ENCODE data around the gene MAPK10. TPM values are rescaled to one million over a fixed set of nuclear protein-coding genes. Genes with fewer than 3 reads are reported as not detected.

Gene MAPK10
- total RNA-seq, 1 experiment from 2014 or later: 5.2 TPM

DNA sequence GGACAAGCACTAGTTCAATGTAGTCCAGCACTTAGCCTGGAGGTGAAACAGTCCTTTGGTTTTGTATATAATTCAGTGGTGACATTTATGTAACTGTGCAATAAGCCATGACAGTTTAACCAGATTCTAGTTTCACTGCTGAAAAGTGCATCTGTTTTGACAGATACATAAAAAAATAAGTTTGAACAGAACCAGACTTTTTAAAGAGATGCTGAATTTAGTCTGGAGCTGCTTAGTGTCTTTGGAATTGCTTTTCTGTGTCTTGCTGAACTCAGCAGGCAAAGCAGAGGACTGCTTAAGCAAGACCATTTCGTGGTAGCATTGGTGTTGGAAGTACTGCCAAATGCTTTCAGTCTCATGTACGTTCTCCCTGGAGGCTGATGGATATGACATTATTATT, 393.5 kb downstream of the MAPK10 start (continued):
- TF ChIP-seq, protein P1, sequence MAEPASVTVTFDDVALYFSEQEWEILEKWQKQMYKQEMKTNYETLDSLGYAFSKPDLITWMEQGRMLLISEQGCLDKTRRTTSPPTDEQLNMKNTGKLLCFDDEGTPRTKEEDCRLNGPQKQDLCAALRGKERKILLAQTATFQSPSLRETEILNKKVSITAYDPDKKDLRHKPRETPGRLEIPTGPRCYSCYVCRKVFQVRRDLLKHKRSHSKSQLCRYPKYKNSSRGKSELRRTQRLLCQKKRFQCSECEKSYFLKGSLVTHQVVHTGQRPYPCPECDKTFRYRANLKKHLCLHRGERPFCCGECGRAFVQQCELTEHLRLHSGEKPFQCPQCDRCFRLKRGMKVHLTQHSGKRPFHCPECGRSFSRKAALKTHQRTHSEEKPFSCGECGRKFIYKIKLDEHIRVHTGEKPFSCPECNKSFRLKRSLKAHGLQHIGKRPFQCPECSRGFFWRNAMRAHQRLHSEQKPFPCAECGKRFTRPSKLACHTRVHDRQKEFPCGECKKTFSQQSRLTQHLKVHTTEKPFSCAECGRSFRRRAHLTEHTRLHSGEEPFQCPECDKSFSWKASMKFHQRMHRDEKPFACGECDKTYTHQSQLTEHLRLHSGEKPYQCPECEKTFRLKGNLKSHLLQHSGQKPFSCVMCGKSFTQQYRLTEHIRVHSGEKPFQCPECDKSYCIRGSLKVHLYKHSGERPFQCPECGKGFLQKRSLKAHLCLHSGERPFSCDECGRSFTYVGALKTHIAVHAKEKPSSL (CRISPR knock-in tag; conservative IDR thresholded peaks at IDR 0.05): no peak
- TF ChIP-seq, protein P2, sequence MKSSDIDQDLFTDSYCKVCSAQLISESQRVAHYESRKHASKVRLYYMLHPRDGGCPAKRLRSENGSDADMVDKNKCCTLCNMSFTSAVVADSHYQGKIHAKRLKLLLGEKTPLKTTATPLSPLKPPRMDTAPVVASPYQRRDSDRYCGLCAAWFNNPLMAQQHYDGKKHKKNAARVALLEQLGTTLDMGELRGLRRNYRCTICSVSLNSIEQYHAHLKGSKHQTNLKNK (CRISPR knock-in tag; IDR thresholded peaks at IDR 0.05): no peak
- TF ChIP-seq, protein P3, sequence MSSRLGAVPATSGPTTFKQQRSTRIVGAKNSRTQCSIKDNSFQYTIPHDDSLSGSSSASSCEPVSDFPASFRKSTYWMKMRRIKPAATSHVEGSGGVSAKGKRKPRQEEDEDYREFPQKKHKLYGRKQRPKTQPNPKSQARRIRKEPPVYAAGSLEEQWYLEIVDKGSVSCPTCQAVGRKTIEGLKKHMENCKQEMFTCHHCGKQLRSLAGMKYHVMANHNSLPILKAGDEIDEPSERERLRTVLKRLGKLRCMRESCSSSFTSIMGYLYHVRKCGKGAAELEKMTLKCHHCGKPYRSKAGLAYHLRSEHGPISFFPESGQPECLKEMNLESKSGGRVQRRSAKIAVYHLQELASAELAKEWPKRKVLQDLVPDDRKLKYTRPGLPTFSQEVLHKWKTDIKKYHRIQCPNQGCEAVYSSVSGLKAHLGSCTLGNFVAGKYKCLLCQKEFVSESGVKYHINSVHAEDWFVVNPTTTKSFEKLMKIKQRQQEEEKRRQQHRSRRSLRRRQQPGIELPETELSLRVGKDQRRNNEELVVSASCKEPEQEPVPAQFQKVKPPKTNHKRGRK (CRISPR knock-in tag; IDR thresholded peaks at IDR 0.05; ENCODE audit: borderline replicate concordance): no peak
- TF ChIP-seq CREM (CRISPR knock-in tag; IDR thresholded peaks at IDR 0.05): no peak
- TF ChIP-seq, protein P4, sequence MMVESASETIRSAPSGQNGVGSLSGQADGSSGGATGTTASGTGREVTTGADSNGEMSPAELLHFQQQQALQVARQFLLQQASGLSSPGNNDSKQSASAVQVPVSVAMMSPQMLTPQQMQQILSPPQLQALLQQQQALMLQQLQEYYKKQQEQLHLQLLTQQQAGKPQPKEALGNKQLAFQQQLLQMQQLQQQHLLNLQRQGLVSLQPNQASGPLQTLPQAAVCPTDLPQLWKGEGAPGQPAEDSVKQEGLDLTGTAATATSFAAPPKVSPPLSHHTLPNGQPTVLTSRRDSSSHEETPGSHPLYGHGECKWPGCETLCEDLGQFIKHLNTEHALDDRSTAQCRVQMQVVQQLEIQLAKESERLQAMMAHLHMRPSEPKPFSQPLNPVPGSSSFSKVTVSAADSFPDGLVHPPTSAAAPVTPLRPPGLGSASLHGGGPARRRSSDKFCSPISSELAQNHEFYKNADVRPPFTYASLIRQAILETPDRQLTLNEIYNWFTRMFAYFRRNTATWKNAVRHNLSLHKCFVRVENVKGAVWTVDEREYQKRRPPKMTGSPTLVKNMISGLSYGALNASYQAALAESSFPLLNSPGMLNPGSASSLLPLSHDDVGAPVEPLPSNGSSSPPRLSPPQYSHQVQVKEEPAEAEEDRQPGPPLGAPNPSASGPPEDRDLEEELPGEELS (CRISPR knock-in tag; IDR thresholded peaks at IDR 0.05): no peak

DNA sequence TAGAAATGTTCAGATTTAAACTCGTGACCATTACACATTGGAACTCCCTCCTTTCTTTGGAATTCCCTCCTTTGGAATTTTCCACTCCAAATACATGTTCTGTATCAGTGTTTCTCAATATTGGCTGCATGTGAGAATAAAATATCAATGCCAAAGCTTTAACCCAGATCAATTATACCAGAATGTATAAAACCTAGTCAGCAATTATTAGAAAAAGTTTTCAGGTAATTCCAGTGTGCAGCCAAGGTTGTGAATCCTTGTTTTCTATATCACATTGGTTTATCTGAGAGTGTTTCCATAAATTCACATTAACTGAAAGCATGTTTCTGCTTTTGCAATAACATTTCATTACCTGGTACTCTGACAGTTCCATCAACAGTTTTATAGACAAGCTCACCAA, 394.3 kb downstream of the MAPK10 start:
- Mint-ChIP-seq H3K27me3 (ENCODE audit: low read depth) (no peaks in the 10 kb centered on the region), H3K9me3 (peaks cover 9% of the 10 kb centered on the region), H3K4me1 (peaks cover 4% of the 10 kb centered on the region), H3K36me3 (peaks cover 7% of the 10 kb centered on the region), H3K27ac (no peak overlapping the region), H3K4me3 (no peak overlapping the region)
- ChIA-PET CTCF (interaction anchor here (6.2 kb wide), 1 partner anchor 169 kb away, joined by 54 read pairs; no protein-coding TSS in a partner anchor), POLR2A (no interaction called here)
- DNase-seq (ENCODE audit: low spot score): no peak
- ATAC-seq: no peak
- TF ChIP-seq, protein P5, sequence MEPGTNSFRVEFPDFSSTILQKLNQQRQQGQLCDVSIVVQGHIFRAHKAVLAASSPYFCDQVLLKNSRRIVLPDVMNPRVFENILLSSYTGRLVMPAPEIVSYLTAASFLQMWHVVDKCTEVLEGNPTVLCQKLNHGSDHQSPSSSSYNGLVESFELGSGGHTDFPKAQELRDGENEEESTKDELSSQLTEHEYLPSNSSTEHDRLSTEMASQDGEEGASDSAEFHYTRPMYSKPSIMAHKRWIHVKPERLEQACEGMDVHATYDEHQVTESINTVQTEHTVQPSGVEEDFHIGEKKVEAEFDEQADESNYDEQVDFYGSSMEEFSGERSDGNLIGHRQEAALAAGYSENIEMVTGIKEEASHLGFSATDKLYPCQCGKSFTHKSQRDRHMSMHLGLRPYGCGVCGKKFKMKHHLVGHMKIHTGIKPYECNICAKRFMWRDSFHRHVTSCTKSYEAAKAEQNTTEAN (CRISPR knock-in tag; IDR thresholded peaks at IDR 0.05): no peak
- TF ChIP-seq ZNF671 (CRISPR knock-in tag; IDR thresholded peaks at IDR 0.05) (no peak), ZBTB21 (CRISPR knock-in tag; IDR thresholded peaks at IDR 0.05; ENCODE audit: borderline replicate concordance) (no peak), JUN (CRISPR knock-in tag; IDR thresholded peaks at IDR 0.05) (no peak), ELF4 (CRISPR knock-in tag; IDR thresholded peaks at IDR 0.05; ENCODE audit: low read depth) (no peak), CBFB (CRISPR knock-in tag; IDR thresholded peaks at IDR 0.05; ENCODE audit: low read depth) (no peak)
- TF ChIP-seq, protein P6, sequence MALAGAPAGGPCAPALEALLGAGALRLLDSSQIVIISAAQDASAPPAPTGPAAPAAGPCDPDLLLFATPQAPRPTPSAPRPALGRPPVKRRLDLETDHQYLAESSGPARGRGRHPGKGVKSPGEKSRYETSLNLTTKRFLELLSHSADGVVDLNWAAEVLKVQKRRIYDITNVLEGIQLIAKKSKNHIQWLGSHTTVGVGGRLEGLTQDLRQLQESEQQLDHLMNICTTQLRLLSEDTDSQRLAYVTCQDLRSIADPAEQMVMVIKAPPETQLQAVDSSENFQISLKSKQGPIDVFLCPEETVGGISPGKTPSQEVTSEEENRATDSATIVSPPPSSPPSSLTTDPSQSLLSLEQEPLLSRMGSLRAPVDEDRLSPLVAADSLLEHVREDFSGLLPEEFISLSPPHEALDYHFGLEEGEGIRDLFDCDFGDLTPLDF (CRISPR knock-in tag; IDR thresholded peaks at IDR 0.05): no peak
- TF ChIP-seq, protein P7, sequence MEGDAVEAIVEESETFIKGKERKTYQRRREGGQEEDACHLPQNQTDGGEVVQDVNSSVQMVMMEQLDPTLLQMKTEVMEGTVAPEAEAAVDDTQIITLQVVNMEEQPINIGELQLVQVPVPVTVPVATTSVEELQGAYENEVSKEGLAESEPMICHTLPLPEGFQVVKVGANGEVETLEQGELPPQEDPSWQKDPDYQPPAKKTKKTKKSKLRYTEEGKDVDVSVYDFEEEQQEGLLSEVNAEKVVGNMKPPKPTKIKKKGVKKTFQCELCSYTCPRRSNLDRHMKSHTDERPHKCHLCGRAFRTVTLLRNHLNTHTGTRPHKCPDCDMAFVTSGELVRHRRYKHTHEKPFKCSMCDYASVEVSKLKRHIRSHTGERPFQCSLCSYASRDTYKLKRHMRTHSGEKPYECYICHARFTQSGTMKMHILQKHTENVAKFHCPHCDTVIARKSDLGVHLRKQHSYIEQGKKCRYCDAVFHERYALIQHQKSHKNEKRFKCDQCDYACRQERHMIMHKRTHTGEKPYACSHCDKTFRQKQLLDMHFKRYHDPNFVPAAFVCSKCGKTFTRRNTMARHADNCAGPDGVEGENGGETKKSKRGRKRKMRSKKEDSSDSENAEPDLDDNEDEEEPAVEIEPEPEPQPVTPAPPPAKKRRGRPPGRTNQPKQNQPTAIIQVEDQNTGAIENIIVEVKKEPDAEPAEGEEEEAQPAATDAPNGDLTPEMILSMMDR (IDR thresholded peaks at IDR 0.05): no peak
- TF ChIP-seq, protein P8, sequence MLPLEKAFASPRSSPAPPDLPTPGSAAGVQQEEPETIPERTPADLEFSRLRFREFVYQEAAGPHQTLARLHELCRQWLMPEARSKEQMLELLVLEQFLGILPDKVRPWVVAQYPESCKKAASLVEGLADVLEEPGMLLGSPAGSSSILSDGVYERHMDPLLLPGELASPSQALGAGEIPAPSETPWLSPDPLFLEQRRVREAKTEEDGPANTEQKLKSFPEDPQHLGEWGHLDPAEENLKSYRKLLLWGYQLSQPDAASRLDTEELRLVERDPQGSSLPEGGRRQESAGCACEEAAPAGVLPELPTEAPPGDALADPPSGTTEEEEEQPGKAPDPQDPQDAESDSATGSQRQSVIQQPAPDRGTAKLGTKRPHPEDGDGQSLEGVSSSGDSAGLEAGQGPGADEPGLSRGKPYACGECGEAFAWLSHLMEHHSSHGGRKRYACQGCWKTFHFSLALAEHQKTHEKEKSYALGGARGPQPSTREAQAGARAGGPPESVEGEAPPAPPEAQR (CRISPR knock-in tag; IDR thresholded peaks at IDR 0.05): no peak
- TF ChIP-seq, protein P9, sequence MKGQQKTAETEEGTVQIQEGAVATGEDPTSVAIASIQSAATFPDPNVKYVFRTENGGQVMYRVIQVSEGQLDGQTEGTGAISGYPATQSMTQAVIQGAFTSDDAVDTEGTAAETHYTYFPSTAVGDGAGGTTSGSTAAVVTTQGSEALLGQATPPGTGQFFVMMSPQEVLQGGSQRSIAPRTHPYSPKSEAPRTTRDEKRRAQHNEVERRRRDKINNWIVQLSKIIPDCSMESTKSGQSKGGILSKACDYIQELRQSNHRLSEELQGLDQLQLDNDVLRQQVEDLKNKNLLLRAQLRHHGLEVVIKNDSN (CRISPR knock-in tag; IDR thresholded peaks at IDR 0.05): no peak
- TF ChIP-seq, protein P10, sequence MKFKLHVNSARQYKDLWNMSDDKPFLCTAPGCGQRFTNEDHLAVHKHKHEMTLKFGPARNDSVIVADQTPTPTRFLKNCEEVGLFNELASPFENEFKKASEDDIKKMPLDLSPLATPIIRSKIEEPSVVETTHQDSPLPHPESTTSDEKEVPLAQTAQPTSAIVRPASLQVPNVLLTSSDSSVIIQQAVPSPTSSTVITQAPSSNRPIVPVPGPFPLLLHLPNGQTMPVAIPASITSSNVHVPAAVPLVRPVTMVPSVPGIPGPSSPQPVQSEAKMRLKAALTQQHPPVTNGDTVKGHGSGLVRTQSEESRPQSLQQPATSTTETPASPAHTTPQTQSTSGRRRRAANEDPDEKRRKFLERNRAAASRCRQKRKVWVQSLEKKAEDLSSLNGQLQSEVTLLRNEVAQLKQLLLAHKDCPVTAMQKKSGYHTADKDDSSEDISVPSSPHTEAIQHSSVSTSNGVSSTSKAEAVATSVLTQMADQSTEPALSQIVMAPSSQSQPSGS (CRISPR knock-in tag; IDR thresholded peaks at IDR 0.05; ENCODE audit: borderline replicate concordance, low read depth): no peak
- TF ChIP-seq, protein P11, sequence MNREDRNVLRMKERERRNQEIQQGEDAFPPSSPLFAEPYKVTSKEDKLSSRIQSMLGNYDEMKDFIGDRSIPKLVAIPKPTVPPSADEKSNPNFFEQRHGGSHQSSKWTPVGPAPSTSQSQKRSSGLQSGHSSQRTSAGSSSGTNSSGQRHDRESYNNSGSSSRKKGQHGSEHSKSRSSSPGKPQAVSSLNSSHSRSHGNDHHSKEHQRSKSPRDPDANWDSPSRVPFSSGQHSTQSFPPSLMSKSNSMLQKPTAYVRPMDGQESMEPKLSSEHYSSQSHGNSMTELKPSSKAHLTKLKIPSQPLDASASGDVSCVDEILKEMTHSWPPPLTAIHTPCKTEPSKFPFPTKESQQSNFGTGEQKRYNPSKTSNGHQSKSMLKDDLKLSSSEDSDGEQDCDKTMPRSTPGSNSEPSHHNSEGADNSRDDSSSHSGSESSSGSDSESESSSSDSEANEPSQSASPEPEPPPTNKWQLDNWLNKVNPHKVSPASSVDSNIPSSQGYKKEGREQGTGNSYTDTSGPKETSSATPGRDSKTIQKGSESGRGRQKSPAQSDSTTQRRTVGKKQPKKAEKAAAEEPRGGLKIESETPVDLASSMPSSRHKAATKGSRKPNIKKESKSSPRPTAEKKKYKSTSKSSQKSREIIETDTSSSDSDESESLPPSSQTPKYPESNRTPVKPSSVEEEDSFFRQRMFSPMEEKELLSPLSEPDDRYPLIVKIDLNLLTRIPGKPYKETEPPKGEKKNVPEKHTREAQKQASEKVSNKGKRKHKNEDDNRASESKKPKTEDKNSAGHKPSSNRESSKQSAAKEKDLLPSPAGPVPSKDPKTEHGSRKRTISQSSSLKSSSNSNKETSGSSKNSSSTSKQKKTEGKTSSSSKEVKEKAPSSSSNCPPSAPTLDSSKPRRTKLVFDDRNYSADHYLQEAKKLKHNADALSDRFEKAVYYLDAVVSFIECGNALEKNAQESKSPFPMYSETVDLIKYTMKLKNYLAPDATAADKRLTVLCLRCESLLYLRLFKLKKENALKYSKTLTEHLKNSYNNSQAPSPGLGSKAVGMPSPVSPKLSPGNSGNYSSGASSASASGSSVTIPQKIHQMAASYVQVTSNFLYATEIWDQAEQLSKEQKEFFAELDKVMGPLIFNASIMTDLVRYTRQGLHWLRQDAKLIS (CRISPR knock-in tag; IDR thresholded peaks at IDR 0.05; ENCODE audit: borderline replicate concordance): no peak

All from WTC11 (cell line).